K562 (cell line): Measurements from ENCODE around the gene RIMS3. TPM values are rescaled to one million over a fixed set of nuclear protein-coding genes. Genes with fewer than 3 reads are reported as not detected.
A peak's percentile ranks its signal among the peaks of the same experiment; 100 is the strongest.

ENCODE experiments used
- ATAC-seq: fragments of 200-7000 bp; cut with Tn5 transposase; 3 replicates; pipeline ENCODE4 v1.9.1; 2020; ENCODE audit warnings: moderate library complexity
- BruUV-seq: library from RNA; stranded (reverse); fragments of 400-500 nt; replicated peaks from 2 replicates; lab custom pipeline; 2021; lab: Mats Ljungman, UMichigan
- CTCF ChIA-PET: fragments of 300-600 bp; formaldehyde crosslinking; extraction: SDS; loops from one replicate; lab custom pipeline; 2021; ENCODE audit warnings: low intra/inter-chr PET ratio; lab: Yijun Ruan, JAX
- POLR2A ChIA-PET: fragments of 300-600, 350-650 bp; sonication (Branson Sonifier 250); formaldehyde crosslinking; extraction: SDS; loops from one replicate; lab custom pipeline; 2021; ENCODE audit warnings: antibody characterized with exemption, inconsistent platforms; lab: Yijun Ruan, JAX
- DNase-seq, 4 experiments: peaks; one replicate each; pipeline versions ENCODE4 v3.0.0 to v3.0.0-alpha.2; 2011 to 2018; ENCODE audit warnings: low spot score in 3 of 4, mixed read lengths in 3 of 4; ENCODE audit errors: extremely low read depth in 1 of 4
- FAIRE-seq: peaks from 2 replicates; lab custom pipeline; 2011; peaks lifted over from hg19 to GRCh38; lab: Jason Lieb, UNC
- H2AFZ ChIP-seq: 2 replicates; pipeline ENCODE4 v1.6.0; 2011; ENCODE audit warnings: low read depth, low read length, control low read depth, inconsistent platforms
- H3K27ac ChIP-seq: fragments of 200-600 bp; 3 replicates; pipeline ENCODE4 v1.8.0; 2011; ENCODE audit warnings: low read depth, mild to moderate bottlenecking, control low read depth, inconsistent platforms, low read length, moderate library complexity, mixed read lengths; ENCODE audit errors: extremely low read depth
- H3K27me3 ChIP-seq, 2 experiments: fragments of 300-600 bp in 1 of 2; 2 replicates in 1 of 2; 3 replicates in 1 of 2; pipeline versions ENCODE4 v1.6.0 to v1.8.0; 2011; ENCODE audit warnings: inconsistent platforms in 2 of 2, low read length in 2 of 2, mild to moderate bottlenecking in 1 of 2, mixed read lengths in 1 of 2, moderate library complexity in 1 of 2; ENCODE audit not compliant: control insufficient read depth in 2 of 2, insufficient read depth in 2 of 2
- H3K36me3 ChIP-seq: fragments of 300-600 bp; 3 replicates; pipeline ENCODE4 v1.8.0; 2011; ENCODE audit warnings: mild to moderate bottlenecking, low read length, inconsistent platforms; ENCODE audit not compliant: control insufficient read depth, insufficient read depth
- H3K4me1 ChIP-seq, 2 experiments: fragments of 200-600 bp in 1 of 2; replicated peaks in 1 of 2; 2 replicates in 1 of 2; 3 replicates in 1 of 2; pipeline versions ENCODE4 v1.5.1 to v1.8.0; 2011; ENCODE audit warnings: inconsistent platforms in 2 of 2, low read length in 2 of 2, mild to moderate bottlenecking in 1 of 2, mixed read lengths in 1 of 2, moderate library complexity in 1 of 2; ENCODE audit not compliant: control insufficient read depth in 2 of 2, insufficient read depth in 2 of 2
- H3K4me2 ChIP-seq: 2 replicates; pipeline ENCODE4 v1.6.1; 2011; ENCODE audit warnings: low read length, control low read depth, inconsistent platforms, mixed read lengths; ENCODE audit not compliant: insufficient read depth
- H3K4me3 ChIP-seq: fragments of 200-600 bp; sonication (generic), shearing (Covaris generic); 2 replicates; pipeline ENCODE4 v1.5.1; 2016; ENCODE audit warnings: control low read depth, inconsistent platforms
- H3K79me2 ChIP-seq: fragments of 200-600 bp; 3 replicates; pipeline ENCODE4 v1.8.0; 2011; ENCODE audit warnings: low read length, inconsistent platforms; ENCODE audit not compliant: control insufficient read depth, insufficient read depth
- H3K9ac ChIP-seq, 2 experiments: 2 replicates each; pipeline versions ENCODE4 v1.6.0 to v1.6.1; 2011; ENCODE audit warnings: low read depth in 2 of 2, low read length in 2 of 2, control low read depth in 1 of 2, inconsistent platforms in 1 of 2, mild to moderate bottlenecking in 1 of 2, mixed read lengths in 1 of 2; ENCODE audit not compliant: insufficient read depth in 1 of 2
- H3K9me1 ChIP-seq: one replicate; pipeline ENCODE4 v1.6.0; 2011; ENCODE audit warnings: inconsistent platforms, mild to moderate bottlenecking, low read length, moderate library complexity; ENCODE audit not compliant: control insufficient read depth, insufficient read depth
- H3K9me3 ChIP-seq: replicated peaks from 2 replicates; pipeline ENCODE4 v1.5.1; 2011; ENCODE audit warnings: low read depth, low read length, inconsistent platforms; ENCODE audit not compliant: control insufficient read depth, insufficient read depth
- H4K20me1 ChIP-seq: replicated peaks from 2 replicates; pipeline ENCODE4 v1.6.1; 2011; ENCODE audit warnings: low read length, inconsistent platforms, mixed read lengths; ENCODE audit not compliant: control insufficient read depth, insufficient read depth
- CBFB ChIP-seq: sonication (generic); formaldehyde crosslinking; IDR thresholded peaks from 2 replicates; pipeline ENCODE4 v1.4.0; 2020; ENCODE audit warnings: mild to moderate bottlenecking, missing genetic modification reagents
- KHSRP ChIP-seq: fragments of 450-650 bp; IDR thresholded peaks from 2 replicates; pipeline ENCODE4 v1.6.1; 2017
- NUFIP1 ChIP-seq: fragments of 450-650 bp; IDR thresholded peaks from 2 replicates; pipeline ENCODE4 v1.6.1; 2018; ENCODE audit not compliant: partially characterized antibody
- SREBF1 ChIP-seq: fragments of 150-350 bp; IDR thresholded peaks from 2 replicates; pipeline ENCODE4 v1.6.1; 2014; ENCODE audit warnings: antibody characterized with exemption, low read depth, low read length, borderline replicate concordance
- TBL1XR1 ChIP-seq, 2 experiments: IDR thresholded peaks; 2 replicates each; pipeline ENCODE4 v1.6.1; 2012; ENCODE audit warnings: improper control_type of control experiment in 2 of 2, low read length in 2 of 2, mild to moderate bottlenecking in 1 of 2
- XRCC3 ChIP-seq: fragments of 450-650 bp; IDR thresholded peaks from 2 replicates; pipeline ENCODE4 v1.6.1; 2017; ENCODE audit warnings: mild to moderate bottlenecking, moderate library complexity
- ZHX1 ChIP-seq: fragments of 150-350 bp; conservative IDR thresholded peaks from 2 replicates; pipeline ENCODE4 v1.6.1; 2014; ENCODE audit warnings: low read length
- ZNF41 ChIP-seq: fragments of 250-450 bp; sonication (Bioruptor Pico); conservative IDR thresholded peaks from 2 replicates; pipeline ENCODE4 v1.4.0; 2020; ENCODE audit warnings: mild to moderate bottlenecking
- ZNF717 ChIP-seq: fragments of 250-450 bp; sonication (Bioruptor Pico); IDR thresholded peaks from 2 replicates; pipeline ENCODE4 v1.5.0; 2021
- WGBS: fragments of 100-300 bp; shearing (Covaris generic); methylation state at CpG from one replicate; pipeline ENCODE4 v1.1.6; 2016; ENCODE audit warnings: low coverage, mixed read lengths; ENCODE audit not compliant: insufficient coverage; ENCODE audit errors: missing lambda C conversion rate; 5-methylcytosine and 5-hydroxymethylcytosine counted together
- in situ Hi-C: fragments of 300-500 bp; cut with MboI; formaldehyde crosslinking; loops from 4 replicates; pipeline ENCODE4 v1.15.0; 2018; ENCODE audit warnings: inconsistent platforms, mixed read lengths
- intact Hi-C: fragments of 100-400 bp; cut with micrococcal nuclease; formaldehyde crosslinking; loops from 2 replicates; pipeline ENCODE4 v1.14.2; 2022
- polyA plus RNA-seq, 8 experiments: library from polyadenylated mRNA; depleted of rRNA in 4 of 8; stranded (reverse) in 5 of 8; unstranded in 3 of 8; fragments of >200 nt; fragmentation: Nextera tagmentation in 2 of 8; fragmentation: Illumina TruSeq in 1 of 8; extraction: Ambion mirVana in 2 of 8; extraction: Trizol in 1 of 8; gene quantifications; 2 replicates each; pipeline versions ENCODE4 v1.2.1 to v1.2.3, GENCODE V29; 2011 to 2014; ENCODE audit warnings: inconsistent platforms in 1 of 8, missing spikeins in 1 of 8
- total RNA-seq, 7 experiments: library from RNA; depleted of rRNA in 6 of 7; stranded (reverse); fragments of >200 nt in 6 of 7; fragmentation: Illumina TruSeq in 2 of 7; extraction: Trizol in 2 of 7; gene quantifications; 2 replicates each; pipeline versions ENCODE4 v1.2.1 to v1.2.3, GENCODE V29; 2011 to 2021; ENCODE audit warnings: low replicate concordance in 1 of 7
- TF ChIP-seq, protein P1 (sequence below), 2 experiments: fragments of 450-650 bp; formaldehyde crosslinking in 1 of 2; IDR thresholded peaks; 2 replicates each; pipeline versions ENCODE4 v1.4.0 to v1.6.1; 2014 to 2020; ENCODE audit warnings: mild to moderate bottlenecking in 2 of 2, borderline replicate concordance in 1 of 2, low read depth in 1 of 2

RIMS3 gene
- total and polyA plus RNA-seq, 9 of the 15 experiments (the other 6 are each of a cell fraction or from before 2014, with no cell fraction given): 0.06 to 1.2 (median 0.59) TPM

DNA sequence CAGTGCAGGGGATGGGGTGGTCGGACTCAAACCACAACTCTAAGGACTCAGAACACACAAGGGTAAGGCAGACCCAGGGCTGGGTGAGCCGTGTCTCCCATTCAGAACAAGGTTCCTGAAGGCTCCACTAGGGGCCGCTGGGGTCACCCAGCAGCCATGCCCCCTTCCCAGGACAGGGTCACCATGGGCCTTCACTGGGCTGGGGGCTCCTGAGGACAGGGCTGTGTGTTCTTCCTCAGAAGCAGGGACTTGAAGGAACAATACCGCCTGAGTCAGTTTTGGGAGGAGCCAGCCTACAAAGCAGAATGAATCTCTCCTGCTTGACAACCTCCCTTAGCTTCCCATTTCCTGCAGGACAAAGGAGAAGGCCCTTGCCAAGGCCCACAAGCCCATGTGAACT, 15.4 kb downstream of the RIMS3 start (continued):
- TF ChIP-seq, protein P1, sequence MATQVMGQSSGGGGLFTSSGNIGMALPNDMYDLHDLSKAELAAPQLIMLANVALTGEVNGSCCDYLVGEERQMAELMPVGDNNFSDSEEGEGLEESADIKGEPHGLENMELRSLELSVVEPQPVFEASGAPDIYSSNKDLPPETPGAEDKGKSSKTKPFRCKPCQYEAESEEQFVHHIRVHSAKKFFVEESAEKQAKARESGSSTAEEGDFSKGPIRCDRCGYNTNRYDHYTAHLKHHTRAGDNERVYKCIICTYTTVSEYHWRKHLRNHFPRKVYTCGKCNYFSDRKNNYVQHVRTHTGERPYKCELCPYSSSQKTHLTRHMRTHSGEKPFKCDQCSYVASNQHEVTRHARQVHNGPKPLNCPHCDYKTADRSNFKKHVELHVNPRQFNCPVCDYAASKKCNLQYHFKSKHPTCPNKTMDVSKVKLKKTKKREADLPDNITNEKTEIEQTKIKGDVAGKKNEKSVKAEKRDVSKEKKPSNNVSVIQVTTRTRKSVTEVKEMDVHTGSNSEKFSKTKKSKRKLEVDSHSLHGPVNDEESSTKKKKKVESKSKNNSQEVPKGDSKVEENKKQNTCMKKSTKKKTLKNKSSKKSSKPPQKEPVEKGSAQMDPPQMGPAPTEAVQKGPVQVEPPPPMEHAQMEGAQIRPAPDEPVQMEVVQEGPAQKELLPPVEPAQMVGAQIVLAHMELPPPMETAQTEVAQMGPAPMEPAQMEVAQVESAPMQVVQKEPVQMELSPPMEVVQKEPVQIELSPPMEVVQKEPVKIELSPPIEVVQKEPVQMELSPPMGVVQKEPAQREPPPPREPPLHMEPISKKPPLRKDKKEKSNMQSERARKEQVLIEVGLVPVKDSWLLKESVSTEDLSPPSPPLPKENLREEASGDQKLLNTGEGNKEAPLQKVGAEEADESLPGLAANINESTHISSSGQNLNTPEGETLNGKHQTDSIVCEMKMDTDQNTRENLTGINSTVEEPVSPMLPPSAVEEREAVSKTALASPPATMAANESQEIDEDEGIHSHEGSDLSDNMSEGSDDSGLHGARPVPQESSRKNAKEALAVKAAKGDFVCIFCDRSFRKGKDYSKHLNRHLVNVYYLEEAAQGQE (IDR thresholded peaks at IDR 0.05; ENCODE audit: borderline replicate concordance): peak; percentile 18; the same call in 1 of the 2 replicates
- TF ChIP-seq, protein P1 (CRISPR knock-in tag; IDR thresholded peaks at IDR 0.05; ENCODE audit: low read depth): no peak
- TF ChIP-seq, all 486 proteins: peak for 12

- H3K27me3 ChIP-seq: peaks cover 12 to 45% of the 10 kb centered on the region in 2 experiments; a peak in 4 of 5 replicates
- 12% methylated on average over 5 of the region's 5 CpGs for WGBS
- no peak for TF ChIP-seq TBL1XR1 (IDR thresholded peaks at IDR 0.05; ENCODE audit: low read length in 2 of 2)
- no peak for TF ChIP-seq KHSRP
- TF ChIP-seq NUFIP1: no peak
- TF ChIP-seq ZNF41 (CRISPR knock-in tag): no peak
- no peak for TF ChIP-seq ZHX1
- no peak for TF ChIP-seq ZNF717 (CRISPR knock-in tag)
- TF ChIP-seq XRCC3: no peak
- TF ChIP-seq CBFB (CRISPR knock-in tag): 0 out of 2 replicates have a peak, but pooled peaks have one; percentile 16
- TF ChIP-seq SREBF1: no peak
- H2AFZ ChIP-seq: no peak overlapping the region
- no peaks in the 10 kb centered on the region for H3K36me3 ChIP-seq
- H3K9ac ChIP-seq: peak overlapping the region in 1 of 2 experiments; percentile 49; a peak in 1 of 4 replicates
- H3K9me3 ChIP-seq: no peaks in the 10 kb centered on the region
- in situ Hi-C loops (no loop called here), intact Hi-C loops (no loop called here)
- H3K9me1 ChIP-seq: peaks cover 9% of the 10 kb centered on the region
- ChIA-PET CTCF (no interaction called here), POLR2A (interaction anchor here (0.7 kb wide), 1 partner anchor 15 kb away, joined by 3 read pairs; no protein-coding TSS in a partner anchor)
- no peak overlapping the region for H3K4me2 ChIP-seq
- H3K4me3 ChIP-seq: no peak overlapping the region
- H3K27ac ChIP-seq: no peak overlapping the region
- H4K20me1 ChIP-seq: peaks cover 22% of the 10 kb centered on the region
- ATAC-seq (no peak), FAIRE-seq (no peak), DNase-seq (no peak)
- no TSS peak for BruUV-seq
- H3K4me1 ChIP-seq: peaks cover 17 to 19% of the 10 kb centered on the region in 2 experiments; a peak in 4 of 5 replicates
- H3K79me2 ChIP-seq: no peaks in the 10 kb centered on the region
These were observed 15.9 kb downstream of the RIMS3 start for GRCh38 chr1:40649592-40649930.
